ENCODE data around the gene FCHSD1. TPM values are rescaled to one million over a fixed set of nuclear protein-coding genes. Genes with fewer than 3 reads are reported as not detected.

FCHSD1 gene
- total and polyA plus RNA-seq, 12 donors, result 1.2 to 6.8 (median 2.8) TPM

DNA sequence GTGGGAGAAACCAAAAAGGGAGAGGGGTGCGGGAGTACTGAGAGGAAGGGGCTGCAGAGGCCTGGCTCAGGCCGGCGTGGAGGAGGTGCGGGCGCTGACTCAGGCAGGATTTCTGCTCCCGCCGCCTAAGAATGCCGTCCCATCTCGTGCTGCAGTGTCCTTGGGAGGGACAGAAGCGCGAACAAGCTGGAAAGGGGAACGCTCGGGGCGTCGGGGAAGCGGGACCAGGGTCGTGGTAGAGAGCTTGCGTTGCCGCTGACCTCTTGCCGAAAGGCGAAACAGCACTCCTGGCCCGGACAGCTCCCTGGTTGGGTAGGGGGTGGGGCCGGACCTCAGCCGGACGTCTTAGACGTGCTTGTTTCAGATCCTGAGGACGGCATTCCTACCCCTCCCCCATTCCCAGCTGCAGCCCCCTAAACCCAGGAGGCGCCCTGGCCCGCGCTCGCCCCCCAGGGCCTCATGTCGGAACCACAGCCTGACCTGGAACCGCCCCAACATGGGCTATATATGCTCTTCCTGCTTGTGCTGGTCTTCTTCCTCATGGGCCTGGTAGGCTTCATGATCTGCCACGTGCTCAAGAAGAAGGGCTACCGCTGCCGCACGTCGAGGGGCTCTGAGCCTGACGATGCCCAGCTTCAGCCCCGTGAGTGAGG is 13.3 kb downstream of the FCHSD1 start:
- TF ChIP-seq, protein P1, sequence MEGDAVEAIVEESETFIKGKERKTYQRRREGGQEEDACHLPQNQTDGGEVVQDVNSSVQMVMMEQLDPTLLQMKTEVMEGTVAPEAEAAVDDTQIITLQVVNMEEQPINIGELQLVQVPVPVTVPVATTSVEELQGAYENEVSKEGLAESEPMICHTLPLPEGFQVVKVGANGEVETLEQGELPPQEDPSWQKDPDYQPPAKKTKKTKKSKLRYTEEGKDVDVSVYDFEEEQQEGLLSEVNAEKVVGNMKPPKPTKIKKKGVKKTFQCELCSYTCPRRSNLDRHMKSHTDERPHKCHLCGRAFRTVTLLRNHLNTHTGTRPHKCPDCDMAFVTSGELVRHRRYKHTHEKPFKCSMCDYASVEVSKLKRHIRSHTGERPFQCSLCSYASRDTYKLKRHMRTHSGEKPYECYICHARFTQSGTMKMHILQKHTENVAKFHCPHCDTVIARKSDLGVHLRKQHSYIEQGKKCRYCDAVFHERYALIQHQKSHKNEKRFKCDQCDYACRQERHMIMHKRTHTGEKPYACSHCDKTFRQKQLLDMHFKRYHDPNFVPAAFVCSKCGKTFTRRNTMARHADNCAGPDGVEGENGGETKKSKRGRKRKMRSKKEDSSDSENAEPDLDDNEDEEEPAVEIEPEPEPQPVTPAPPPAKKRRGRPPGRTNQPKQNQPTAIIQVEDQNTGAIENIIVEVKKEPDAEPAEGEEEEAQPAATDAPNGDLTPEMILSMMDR (IDR thresholded peaks at IDR 0.05), result peak in 7 of 9 donors; percentile 23 to 48 (median 32)
- Histone ChIP-seq H3K4me1 (peaks cover 7 to 48% (median 31%) of the 10 kb centered on the region in 9 donors), H3K9me3 (no peaks in the 10 kb centered on the region), H3K4me3 (peak overlapping the region; percentile 59 to 94 (median 86)), H3K27me3 (peaks cover 0 to 3% (median 0%) of the 10 kb centered on the region in 7 donors), H3K27ac (peak overlapping the region in 1 of 10 donors; percentile 89), H3K36me3 (peaks cover 0 to 40% (median 0%) of the 10 kb centered on the region in 9 donors)
- DNase-seq (peak; percentile 62 to 66), ATAC-seq (peak; percentile 14 to 58 (median 49))
- 5 to 6% methylated on average over 40 of the region's 40 CpGs for WGBS, 2 donors
- intact Hi-C loops (cut with DNase I), result no loop called here

DNA sequence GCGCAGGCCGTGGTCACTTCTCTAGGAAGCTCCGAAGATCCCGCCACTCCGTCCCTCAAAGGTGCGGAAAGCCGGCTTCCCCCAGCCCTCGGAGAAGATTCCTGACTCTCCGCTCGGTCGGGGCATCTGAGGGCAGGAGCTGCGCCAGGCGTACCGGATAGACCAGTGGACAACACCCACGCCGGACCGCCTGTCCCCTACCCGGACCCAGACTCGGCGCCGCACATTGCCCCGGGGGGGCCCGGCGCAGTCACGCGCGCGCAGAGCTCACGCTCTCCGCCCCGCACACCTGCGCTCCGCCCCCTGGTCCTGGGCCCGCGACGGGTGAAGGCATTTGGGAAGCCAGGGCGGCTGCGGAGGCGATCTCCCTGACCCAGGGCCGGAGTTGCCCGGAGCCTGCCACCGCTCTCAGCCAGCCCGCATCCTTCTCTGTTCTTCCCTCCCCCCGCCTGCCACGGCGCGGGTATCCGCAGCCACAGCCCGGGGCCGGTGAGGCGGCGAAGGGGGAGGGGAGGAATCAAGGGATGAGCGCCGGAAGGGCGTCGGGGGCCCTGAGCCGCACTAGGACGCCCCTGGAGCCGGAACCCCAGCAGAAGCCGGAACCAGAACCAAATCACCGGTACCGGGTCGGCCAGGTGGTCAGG is 14.0 kb downstream of the FCHSD1 start:
- DNase-seq (peak in 1 of 2 donors; percentile 42), ATAC-seq (peak; percentile 3 to 63 (median 24))
- peak overlapping the region; percentile 59 to 94 (median 86) for H3K4me3 ChIP-seq
- intact Hi-C loops (cut with DNase I), result no loop called here
- peaks cover 0 to 3% (median 0%) of the 10 kb centered on the region in 7 donors for H3K27me3 ChIP-seq
- 0 to 1% methylated on average over 58 to 63 of the region's 63 CpGs for WGBS, 2 donors
- H3K27ac ChIP-seq, result peak overlapping the region in 7 of 10 donors; percentile 66 to 89 (median 85)
- peaks cover 7 to 54% (median 31%) of the 10 kb centered on the region in 9 donors for H3K4me1 ChIP-seq
- TF ChIP-seq, protein P1 (IDR thresholded peaks at IDR 0.05), result no peak
- H3K9me3 ChIP-seq, result no peaks in the 10 kb centered on the region
- peaks cover 0 to 41% (median under 1%) of the 10 kb centered on the region in 9 donors for H3K36me3 ChIP-seq

DNA sequence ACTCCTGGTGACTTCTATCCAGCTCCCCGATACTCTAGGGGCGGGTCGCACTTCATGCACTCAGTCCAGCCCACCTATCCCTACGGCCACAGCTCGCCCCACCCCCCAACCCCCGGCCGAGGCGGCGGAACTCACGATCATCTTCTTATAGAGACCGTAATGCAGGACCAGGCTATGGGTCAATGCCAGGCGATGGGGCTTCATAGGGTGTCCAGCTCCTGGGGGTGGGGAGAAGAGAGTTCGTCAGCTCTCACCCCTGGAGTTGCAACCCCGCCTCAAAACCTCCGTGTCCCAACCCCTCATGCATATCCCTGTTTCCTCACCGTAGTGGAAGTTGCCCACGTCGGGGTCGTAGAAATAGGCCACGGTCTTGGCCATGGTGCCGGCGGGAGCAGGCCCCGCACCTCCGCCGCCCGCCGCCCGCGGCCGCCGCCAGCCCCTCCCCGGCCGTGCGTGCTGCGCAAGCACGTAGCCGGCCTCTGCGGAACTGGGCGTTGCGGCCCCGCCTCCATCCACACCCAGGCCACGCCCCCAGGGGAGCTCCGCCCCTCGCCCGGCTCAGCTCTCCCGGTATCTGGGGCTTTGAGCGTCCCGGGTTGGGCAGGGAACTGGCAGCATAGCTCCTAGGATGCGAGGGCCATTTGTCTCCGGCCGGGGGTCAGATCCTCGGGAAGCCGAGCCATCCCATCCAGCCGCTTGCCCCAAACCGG is 14.7 kb downstream of the FCHSD1 start, which contains the start of the genes HDAC3 and RELL2:
TSS of gene HDAC3 (minus strand) at position 437 of the 710 bp plus-strand sequence. CDS start at position 378, 59 bp downstream.
TSS of gene RELL2 (plus strand) at position 585 of the 710 bp plus-strand sequence. CDS start 1,229 bp downstream, outside the sequence.
- peak within 1 kb of the TSS in 9 of 10 donors; percentile 66 to 89 (median 83) for H3K27ac ChIP-seq
- ATAC-seq (peak; percentile 96 to 99 (median 97)), DNase-seq (peak; percentile 93 to 96)
- H3K4me1 ChIP-seq, result peaks cover 7 to 54% (median 31%) of the 10 kb centered on the region in 9 donors
- TF ChIP-seq, protein P1 (IDR thresholded peaks at IDR 0.05), result no peak
- H3K9me3 ChIP-seq, result no peaks in the 10 kb centered on the region
- peaks cover 0 to 44% (median 6%) of the 10 kb centered on the region in 9 donors for H3K36me3 ChIP-seq
- 0% methylated on average over 55 of the region's 55 CpGs for WGBS, 2 donors
- peak within 1 kb of the TSS; percentile 59 to 94 (median 86) for H3K4me3 ChIP-seq
- intact Hi-C loops (cut with DNase I), result no loop called here
- peaks cover 0 to 3% (median 0%) of the 10 kb centered on the region in 7 donors for H3K27me3 ChIP-seq

DNA sequence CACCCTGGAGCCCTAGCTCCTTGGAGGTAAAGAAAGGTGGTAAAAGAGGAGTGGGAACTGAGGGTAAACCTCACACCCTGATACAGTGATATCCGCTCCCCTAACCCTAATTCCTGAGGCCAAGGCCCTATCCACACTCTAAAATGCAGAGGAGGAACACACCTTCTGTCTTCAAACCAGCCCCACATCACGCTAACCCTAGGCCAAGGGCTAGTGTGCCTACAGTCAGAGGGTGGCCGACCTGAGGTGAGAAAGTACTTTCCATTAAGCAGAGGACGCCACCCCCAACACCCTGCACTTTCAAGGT is 15.2 kb downstream of the FCHSD1 start:
- ATAC-seq (peak in 3 of 8 donors; percentile 1 to 7 (median 1)), DNase-seq (no peak)
- TF ChIP-seq, protein P1 (IDR thresholded peaks at IDR 0.05), result no peak
- intact Hi-C loops (cut with DNase I), result no loop called here
- H3K27me3 ChIP-seq, result peaks cover 0 to 3% (median 0%) of the 10 kb centered on the region in 7 donors
- H3K27ac ChIP-seq, result peak overlapping the region in 8 of 10 donors; percentile 66 to 89 (median 84)
- H3K4me3 ChIP-seq, result peak overlapping the region; percentile 59 to 94 (median 86)
- 9 to 11% methylated on average over 4 of the region's 4 CpGs for WGBS, 2 donors
- H3K36me3 ChIP-seq, result peaks cover 0 to 44% (median 11%) of the 10 kb centered on the region in 9 donors
- H3K4me1 ChIP-seq, result peaks cover 7 to 54% (median 31%) of the 10 kb centered on the region in 9 donors
- no peaks in the 10 kb centered on the region for H3K9me3 ChIP-seq

Measured in heart right ventricle (tissue), 16 donors.